HL-60/S4 treated with retinoic acid at 250 ng/mL for 4 days and 3 days (cell line): ENCODE data around the gene GDPD5.

Experiments used
- in situ Hi-C: fragments of 300-500 bp; cut with MboI; formaldehyde crosslinking; loops from 2 replicates; pipeline ENCODE4 v1.7.0; 2022; ENCODE audit warnings: low sequenced_read_pairs

Gene GDPD5

GRCh38 chr11:75525433-75526191, at the start of gene GDPD5:
GDPD5 (minus strand) TSS chr11:75525941; CDS start chr11:75477735, 48,206 bp downstream.
- in situ Hi-C loops, result loop anchor here (25.0 kb wide), 1 partner anchor 238 kb away; no protein-coding TSS in a partner anchor

DNA sequence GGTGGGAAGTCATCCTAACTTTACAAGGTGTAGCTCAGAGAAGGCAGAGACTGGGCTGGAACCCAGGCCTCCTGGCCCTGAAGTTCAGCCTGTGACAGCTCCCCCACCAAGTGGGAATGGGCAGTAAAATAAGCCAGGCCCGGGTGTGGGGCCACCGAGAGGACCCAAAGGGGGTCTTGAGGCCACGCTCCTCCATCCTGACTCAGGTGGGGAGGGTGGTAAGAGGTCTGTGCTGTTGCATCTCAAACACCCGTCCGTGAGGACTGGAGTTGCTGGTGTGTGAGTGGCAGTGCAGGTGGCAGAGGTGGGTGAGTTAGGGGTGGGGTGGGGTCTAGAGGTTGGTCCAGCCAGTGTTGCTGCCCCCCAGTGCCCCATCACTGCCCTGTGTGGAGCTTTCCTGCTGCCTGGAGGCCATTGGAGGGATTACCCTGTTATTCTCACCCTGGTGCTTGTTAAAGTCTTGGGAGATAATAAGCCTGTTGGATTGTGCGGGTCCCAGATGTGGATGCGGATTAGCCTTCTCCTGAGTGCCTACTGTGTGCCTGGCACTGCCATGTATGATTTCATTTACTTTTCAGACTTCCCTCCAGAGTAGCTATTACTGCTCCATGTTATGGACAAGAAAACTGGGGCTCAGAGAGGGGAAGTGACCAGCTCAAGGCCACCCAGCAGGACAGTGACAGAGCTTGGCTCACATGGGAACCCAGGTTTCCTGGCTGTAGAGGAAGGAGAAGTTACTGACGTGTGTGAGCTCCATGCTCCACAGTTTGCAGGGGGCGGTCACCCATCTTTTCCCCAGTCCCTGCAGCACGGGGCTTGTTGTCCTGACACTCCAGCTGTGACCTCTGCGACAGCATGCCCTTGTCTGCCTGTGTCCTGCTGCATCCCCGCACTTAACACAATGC, 49.2 kb upstream of the GDPD5 start:
- in situ Hi-C loops, result no loop called here

DNA sequence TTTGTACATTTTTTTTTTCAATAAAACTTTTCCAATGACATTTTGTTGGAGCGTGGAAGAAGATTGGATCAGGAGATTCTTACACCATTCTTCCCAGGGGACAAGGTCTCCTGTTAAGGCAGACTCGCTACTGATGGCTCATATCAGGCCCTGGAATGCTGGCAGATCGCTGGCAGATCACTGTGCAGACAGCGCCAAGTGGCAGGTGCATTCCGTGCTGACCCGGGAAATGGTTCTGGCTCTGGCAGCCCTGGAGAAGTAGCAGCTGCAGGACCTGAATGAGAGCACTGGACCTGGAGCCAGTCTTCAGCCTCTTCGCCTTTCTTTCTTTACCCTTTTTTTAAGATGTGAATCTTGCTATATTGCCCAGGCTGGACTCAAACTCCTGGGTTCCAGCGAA, 47.0 kb upstream of the GDPD5 start:
- in situ Hi-C loops, result no loop called here

- in situ Hi-C loops, result no loop called here
These were observed 45.9 kb upstream of the GDPD5 start for GRCh38 chr11:75571625-75572024.

- in situ Hi-C loops, result no loop called here
These were observed 44.9 kb upstream of the GDPD5 start for GRCh38 chr11:75570559-75571139.

- in situ Hi-C loops, result no loop called here
These were observed 43.0 kb upstream of the GDPD5 start for GRCh38 chr11:75568616-75569219.

- in situ Hi-C loops, result no loop called here
These were observed 42.2 kb upstream of the GDPD5 start for GRCh38 chr11:75567971-75568370.

DNA sequence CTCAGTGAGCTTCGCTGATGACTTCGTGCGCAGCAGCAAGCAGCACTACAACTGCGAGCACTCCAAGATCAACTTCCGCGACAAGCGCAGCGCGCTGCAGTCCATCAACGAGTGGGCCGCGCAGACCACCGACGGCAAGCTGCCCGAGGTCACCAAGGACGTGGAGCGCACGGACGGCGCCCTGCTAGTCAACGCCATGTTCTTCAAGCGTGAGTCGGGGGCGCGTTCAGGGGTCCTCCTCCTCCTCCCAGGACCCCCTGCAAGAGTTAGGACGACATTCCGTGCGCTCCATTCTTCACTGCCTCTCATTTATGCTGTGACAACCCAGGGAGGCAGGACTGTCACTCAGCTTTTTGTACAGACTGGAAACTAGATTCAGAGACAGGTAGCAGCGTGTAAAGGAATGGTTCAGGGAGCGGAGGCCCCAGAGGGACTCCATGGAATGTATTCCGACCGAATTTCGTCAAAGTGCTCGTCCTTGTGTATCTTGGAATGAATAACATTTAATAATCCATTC, 41.1 kb upstream of the GDPD5 start:
- in situ Hi-C loops, result no loop called here

DNA sequence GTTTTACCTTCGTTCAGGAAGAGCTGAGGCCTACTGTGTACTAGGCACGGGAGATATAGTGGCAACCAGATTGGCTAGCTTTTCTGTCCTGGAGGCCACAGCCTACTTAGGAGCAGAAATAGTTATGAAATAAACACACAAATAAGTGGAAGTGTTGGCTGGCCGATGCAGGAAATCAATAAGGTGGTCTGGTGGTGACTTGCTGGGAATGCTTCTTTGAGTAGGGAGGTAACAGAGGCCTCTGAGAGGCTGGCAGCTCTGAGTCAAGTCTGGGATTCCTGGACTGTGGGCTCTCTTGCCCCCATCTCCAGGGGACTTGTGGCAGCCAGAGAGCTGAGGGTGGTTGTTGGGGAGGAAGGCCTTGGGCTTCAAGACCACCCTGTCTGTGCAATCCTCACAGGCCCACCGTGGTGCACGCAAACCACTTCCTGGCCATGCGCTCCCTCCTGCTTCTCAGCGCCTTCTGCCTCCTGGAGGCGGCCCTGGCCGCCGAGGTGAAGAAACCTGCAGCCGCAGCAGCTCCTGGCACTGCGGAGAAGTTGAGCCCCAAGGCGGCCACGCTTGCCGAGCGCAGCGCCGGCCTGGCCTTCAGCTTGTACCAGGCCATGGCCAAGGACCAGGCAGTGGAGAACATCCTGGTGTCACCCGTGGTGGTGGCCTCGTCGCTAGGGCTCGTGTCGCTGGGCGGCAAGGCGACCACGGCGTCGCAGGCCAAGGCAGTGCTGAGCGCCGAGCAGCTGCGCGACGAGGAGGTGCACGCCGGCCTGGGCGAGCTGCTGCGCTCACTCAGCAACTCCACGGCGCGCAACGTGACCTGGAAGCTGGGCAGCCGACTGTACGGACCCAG, 40.4 kb upstream of the GDPD5 start:
- in situ Hi-C loops, result no loop called here

DNA sequence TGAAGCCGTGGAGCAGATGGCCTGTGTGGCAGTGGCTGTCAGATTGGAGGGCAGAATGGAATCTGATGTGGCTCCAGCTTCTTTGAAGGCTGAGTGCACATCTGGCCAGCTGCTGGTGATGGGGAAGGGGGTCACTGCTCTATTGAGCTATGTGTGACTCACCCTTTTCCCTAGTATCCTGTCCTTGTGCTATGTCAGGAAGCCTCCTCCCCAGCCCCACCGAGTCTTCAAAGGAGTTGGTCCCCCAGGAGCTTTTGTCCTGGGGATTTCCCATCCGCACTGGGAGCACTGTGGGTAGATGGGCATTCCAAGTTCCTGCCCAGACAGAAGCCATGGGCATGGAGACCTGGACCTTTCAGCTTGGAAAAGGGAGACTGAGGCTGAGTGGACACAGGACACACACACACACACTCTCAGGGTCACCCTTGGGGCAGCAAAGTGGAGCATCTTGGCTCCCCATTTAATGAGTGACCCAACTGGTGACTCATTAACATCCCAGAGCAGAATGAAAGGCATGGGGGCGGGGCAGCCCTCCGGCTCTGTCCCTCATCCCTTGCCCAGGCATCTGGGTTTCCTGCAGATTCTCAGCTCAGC, 39.6 kb upstream of the GDPD5 start:
- in situ Hi-C loops, result no loop called here

GRCh38 chr11:75563978-75564552, 38.3 kb upstream of the GDPD5 start:
- in situ Hi-C loops, result no loop called here

GRCh38 chr11:75563501-75563977, 37.8 kb upstream of the GDPD5 start:
- in situ Hi-C loops, result no loop called here

DNA sequence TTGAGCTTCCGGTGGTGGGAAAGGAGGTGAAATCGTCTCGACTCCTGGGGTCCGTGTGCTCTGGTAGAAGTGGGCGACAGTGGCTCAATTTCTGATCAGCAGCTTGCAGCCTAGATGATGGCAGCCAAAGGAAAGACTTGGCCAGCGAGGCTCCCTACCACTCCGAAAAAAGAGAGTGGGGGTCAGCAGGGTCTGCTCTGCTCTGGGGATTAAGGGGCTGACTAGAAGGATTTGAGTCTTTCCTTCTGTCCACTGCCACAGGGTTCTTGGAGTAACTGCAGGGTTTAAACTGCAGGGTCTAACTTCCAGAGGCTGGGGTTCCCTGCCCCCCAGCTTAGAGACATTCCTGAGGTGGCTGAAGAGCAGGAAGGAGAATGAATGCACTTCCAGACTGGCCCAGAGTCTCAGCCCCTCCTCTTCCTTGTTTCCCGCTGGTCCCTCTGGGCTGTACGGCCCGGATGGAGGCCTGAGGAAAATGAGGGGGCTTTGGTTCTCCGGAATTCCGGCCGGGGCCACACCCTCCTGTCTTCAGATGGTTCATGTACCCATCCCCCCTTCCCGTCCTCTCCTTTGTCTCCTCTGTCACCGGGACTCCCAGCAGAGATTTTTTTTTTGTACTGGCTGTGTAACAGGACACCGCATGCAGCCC, 37.2 kb upstream of the GDPD5 start:
- in situ Hi-C loops, result no loop called here

DNA sequence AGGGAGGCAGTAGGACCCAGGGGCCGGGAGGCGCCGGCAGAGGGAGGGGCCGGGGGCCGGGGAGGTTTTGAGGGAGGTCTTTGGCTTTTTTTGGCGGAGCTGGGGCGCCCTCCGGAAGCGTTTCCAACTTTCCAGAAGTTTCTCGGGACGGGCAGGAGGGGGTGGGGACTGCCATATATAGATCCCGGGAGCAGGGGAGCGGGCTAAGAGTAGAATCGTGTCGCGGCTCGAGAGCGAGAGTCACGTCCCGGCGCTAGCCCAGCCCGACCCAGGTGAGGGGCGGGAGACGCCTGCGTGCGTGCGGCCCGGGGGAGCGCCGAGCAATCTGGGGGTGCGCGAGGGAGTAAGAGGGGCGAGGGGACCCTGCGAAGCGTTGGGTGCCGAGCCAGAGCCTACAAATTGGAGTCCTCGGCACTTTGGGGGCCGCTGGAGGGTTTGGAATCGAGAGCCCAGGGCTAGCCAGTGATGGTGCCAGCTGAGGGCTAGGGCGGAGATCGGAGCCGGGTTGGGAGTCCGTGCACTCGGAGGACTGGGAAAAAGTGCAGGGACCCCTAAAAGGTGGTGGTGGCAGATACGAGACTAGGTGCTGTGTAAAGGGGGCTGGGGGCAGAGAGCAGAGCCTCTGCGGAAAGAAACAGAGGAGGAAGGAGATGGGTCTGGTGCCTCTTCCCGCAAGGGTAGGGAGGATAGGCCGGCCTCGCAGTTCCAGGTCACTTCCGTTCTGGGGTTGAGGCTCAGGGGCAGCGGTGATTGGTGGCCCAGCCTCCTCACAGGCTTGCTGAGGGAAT, 36.5 kb upstream of the GDPD5 start, which contains the start of gene SERPINH1:
SERPINH1 (plus strand) TSS at position 206 of the 788 bp plus-strand sequence. CDS start 4,097 bp downstream, outside the sequence.
- in situ Hi-C loops, result no loop called here

GRCh38 chr11:75561426-75562047, 35.8 kb upstream of the GDPD5 start:
- in situ Hi-C loops, result no loop called here

DNA sequence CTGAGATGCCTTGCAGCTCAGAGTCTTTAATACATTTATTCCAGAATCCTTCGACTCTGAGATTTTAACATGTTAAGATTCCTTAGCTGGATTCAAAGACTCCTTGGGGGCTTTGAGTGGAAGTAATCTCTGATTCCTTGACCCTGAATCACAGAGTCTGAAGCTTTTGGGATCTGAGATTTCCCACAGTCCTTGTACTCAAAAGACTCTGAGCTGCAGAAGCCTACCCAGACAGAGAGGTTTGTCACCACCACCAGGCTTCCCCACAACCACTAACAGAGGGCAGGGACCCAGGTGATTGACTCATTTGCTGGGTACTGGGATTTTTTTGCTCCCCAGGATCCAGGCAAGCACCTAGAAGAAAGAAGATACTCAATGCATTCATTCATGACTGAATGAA, 34.9 kb upstream of the GDPD5 start:
- in situ Hi-C loops, result no loop called here
